Measurements from ENCODE around the gene RIC1.
"Not testable (repeated sequence)": the region's sequence is repeated elsewhere in the genome, so short reads cannot be mapped to it uniquely, and the experiment has no call there.

The RIC1 gene

GRCh38 chr9:5628530-5629311, at the start of gene RIC1:
Gene RIC1 (plus strand): TSS chr9:5629107. CDS start chr9:5629310, 203 bp downstream.
- H3K9ac ChIP-seq (ENCODE audit: low read length) = peak within 1 kb of the TSS; percentile 84
- H3K27me3 ChIP-seq (ENCODE audit: control insufficient read depth, insufficient read depth, low read length) = no peaks in the 10 kb centered on the region
- peaks cover 10% of the 10 kb centered on the region for H3K4me1 ChIP-seq (ENCODE audit: control insufficient read depth, insufficient read depth, low read length)
- H3K9me3 ChIP-seq (ENCODE audit: control insufficient read depth, low read length) = no peaks in the 10 kb centered on the region
- H3K4me3 ChIP-seq (ENCODE audit: low read length) = peak within 1 kb of the TSS; percentile 67
- H3K36me3 ChIP-seq (ENCODE audit: control insufficient read depth, insufficient read depth, low read length) = no peaks in the 10 kb centered on the region

GRCh38 chr9:5579881-5580280, 49.0 kb upstream of the RIC1 start:
- no peak overlapping the region for H3K9ac ChIP-seq (ENCODE audit: low read length)
- H3K36me3 ChIP-seq (ENCODE audit: control insufficient read depth, insufficient read depth, low read length) = no peaks in the 10 kb centered on the region
- no peaks in the 10 kb centered on the region for H3K27me3 ChIP-seq (ENCODE audit: control insufficient read depth, insufficient read depth, low read length)
- H3K9me3 ChIP-seq (ENCODE audit: control insufficient read depth, low read length) = no peaks in the 10 kb centered on the region
- no peaks in the 10 kb centered on the region for H3K4me1 ChIP-seq (ENCODE audit: control insufficient read depth, insufficient read depth, low read length)
- H3K4me3 ChIP-seq (ENCODE audit: low read length) = no peak overlapping the region

- Histone ChIP-seq H3K4me3 (ENCODE audit: low read length) (no peak overlapping the region), H3K27me3 (ENCODE audit: control insufficient read depth, insufficient read depth, low read length) (no peaks in the 10 kb centered on the region), H3K36me3 (ENCODE audit: control insufficient read depth, insufficient read depth, low read length) (no peaks in the 10 kb centered on the region), H3K4me1 (ENCODE audit: control insufficient read depth, insufficient read depth, low read length) (no peaks in the 10 kb centered on the region), H3K9ac (ENCODE audit: low read length) (no peak overlapping the region), H3K9me3 (ENCODE audit: control insufficient read depth, low read length) (no peaks in the 10 kb centered on the region)
Observed at GRCh38 chr9:5580650-5581049, 48.3 kb upstream of the RIC1 start.

DNA sequence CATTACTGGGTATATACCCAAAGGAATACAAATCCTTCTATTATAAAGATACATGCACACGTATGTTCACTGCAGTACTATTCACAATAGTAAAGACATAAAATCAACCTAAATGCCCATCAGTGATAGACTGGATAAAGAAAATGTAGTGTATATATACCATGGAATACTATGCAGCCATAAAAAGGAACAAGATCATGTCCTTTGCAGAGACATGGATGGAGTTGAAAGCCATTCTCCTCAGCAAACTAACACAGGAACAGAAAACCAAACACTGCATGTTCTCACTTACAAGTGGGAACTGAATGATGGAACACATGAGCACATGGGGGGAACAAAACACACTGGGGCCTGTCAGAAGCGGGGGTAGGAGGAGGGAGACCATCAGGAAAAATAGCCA, 47.2 kb upstream of the RIC1 start:
- not testable (repeated sequence) for H3K4me3 ChIP-seq (ENCODE audit: low read length); H3K36me3 ChIP-seq (ENCODE audit: control insufficient read depth, insufficient read depth, low read length); H3K9me3 ChIP-seq (ENCODE audit: control insufficient read depth, low read length); H3K27me3 ChIP-seq (ENCODE audit: control insufficient read depth, insufficient read depth, low read length); H3K4me1 ChIP-seq (ENCODE audit: control insufficient read depth, insufficient read depth, low read length); H3K9ac ChIP-seq (ENCODE audit: low read length)

GRCh38 chr9:5582835-5583195, 46.1 kb upstream of the RIC1 start:
- no peak overlapping the region for H3K4me3 ChIP-seq (ENCODE audit: low read length)
- no peaks in the 10 kb centered on the region for H3K9me3 ChIP-seq (ENCODE audit: control insufficient read depth, low read length)
- H3K9ac ChIP-seq (ENCODE audit: low read length) = no peak overlapping the region
- H3K4me1 ChIP-seq (ENCODE audit: control insufficient read depth, insufficient read depth, low read length) = no peaks in the 10 kb centered on the region
- H3K36me3 ChIP-seq (ENCODE audit: control insufficient read depth, insufficient read depth, low read length) = no peaks in the 10 kb centered on the region
- H3K27me3 ChIP-seq (ENCODE audit: control insufficient read depth, insufficient read depth, low read length) = no peaks in the 10 kb centered on the region

- no peak overlapping the region for H3K9ac ChIP-seq (ENCODE audit: low read length)
- H3K9me3 ChIP-seq (ENCODE audit: control insufficient read depth, low read length) = no peaks in the 10 kb centered on the region
Observed at GRCh38 chr9:5586391-5586802, 42.5 kb upstream of the RIC1 start.

GRCh38 chr9:5587024-5587423, 41.9 kb upstream of the RIC1 start:
- no peaks in the 10 kb centered on the region for H3K36me3 ChIP-seq (ENCODE audit: control insufficient read depth, insufficient read depth, low read length)
- no peaks in the 10 kb centered on the region for H3K4me1 ChIP-seq (ENCODE audit: control insufficient read depth, insufficient read depth, low read length)
- H3K9ac ChIP-seq (ENCODE audit: low read length) = no peak overlapping the region
- H3K9me3 ChIP-seq (ENCODE audit: control insufficient read depth, low read length) = no peaks in the 10 kb centered on the region
- no peaks in the 10 kb centered on the region for H3K27me3 ChIP-seq (ENCODE audit: control insufficient read depth, insufficient read depth, low read length)
- H3K4me3 ChIP-seq (ENCODE audit: low read length) = no peak overlapping the region

More at GRCh38 chr9:5586391-5586802, 42.5 kb upstream of the RIC1 start:
- H3K36me3 ChIP-seq (ENCODE audit: control insufficient read depth, insufficient read depth, low read length) = no peaks in the 10 kb centered on the region
- no peak overlapping the region for H3K4me3 ChIP-seq (ENCODE audit: low read length)
- H3K4me1 ChIP-seq (ENCODE audit: control insufficient read depth, insufficient read depth, low read length) = no peaks in the 10 kb centered on the region
- no peaks in the 10 kb centered on the region for H3K27me3 ChIP-seq (ENCODE audit: control insufficient read depth, insufficient read depth, low read length)

DNA sequence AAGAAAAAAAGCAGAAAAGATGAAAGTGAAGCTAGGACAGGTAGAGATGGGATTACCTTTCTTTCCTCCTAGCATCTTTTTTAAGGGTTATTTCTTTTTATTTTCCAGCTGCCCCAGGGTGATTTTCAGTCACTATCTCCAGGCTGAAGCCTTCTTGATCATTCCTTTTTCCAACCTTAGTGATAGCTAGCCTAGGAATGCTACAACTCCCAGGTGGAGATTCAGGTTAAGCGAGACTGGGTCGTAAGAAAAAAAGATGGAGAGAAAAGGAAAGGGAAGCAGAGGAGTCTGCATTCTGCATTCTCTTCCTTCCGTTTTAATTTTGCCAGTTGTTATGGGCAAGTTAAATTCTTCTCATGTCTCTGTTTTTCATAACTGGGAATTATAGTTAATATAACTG, 36.7 kb upstream of the RIC1 start:
- Histone ChIP-seq H3K36me3 (ENCODE audit: control insufficient read depth, insufficient read depth, low read length) (no peaks in the 10 kb centered on the region), H3K4me1 (ENCODE audit: control insufficient read depth, insufficient read depth, low read length) (no peaks in the 10 kb centered on the region), H3K27me3 (ENCODE audit: control insufficient read depth, insufficient read depth, low read length) (no peaks in the 10 kb centered on the region), H3K9me3 (ENCODE audit: control insufficient read depth, low read length) (no peaks in the 10 kb centered on the region), H3K9ac (ENCODE audit: low read length) (no peak overlapping the region), H3K4me3 (ENCODE audit: low read length) (no peak overlapping the region)

DNA sequence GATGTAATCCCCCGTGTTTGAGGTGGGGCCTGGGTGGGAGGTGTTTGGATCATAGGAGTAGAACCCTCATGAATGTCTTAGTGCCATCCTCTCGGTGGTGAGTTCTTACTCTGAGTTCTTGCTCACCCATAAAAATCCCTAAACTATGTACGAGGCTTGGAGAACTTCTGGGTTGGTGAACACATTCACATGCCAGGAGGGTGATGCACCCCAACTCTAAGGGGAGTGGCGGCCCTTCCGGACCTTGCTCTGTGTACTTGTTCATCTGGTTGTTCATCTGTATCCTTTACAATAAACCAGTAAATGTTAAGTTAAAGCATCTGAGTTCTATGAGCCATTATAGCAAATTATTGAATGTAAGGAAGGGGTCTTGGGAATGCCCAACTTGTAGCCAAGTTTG, 36.0 kb upstream of the RIC1 start:
- no peaks in the 10 kb centered on the region for H3K9me3 ChIP-seq (ENCODE audit: control insufficient read depth, low read length)
- no peak overlapping the region for H3K4me3 ChIP-seq (ENCODE audit: low read length)
- no peaks in the 10 kb centered on the region for H3K27me3 ChIP-seq (ENCODE audit: control insufficient read depth, insufficient read depth, low read length)
- no peaks in the 10 kb centered on the region for H3K36me3 ChIP-seq (ENCODE audit: control insufficient read depth, insufficient read depth, low read length)
- H3K4me1 ChIP-seq (ENCODE audit: control insufficient read depth, insufficient read depth, low read length) = no peaks in the 10 kb centered on the region
- no peak overlapping the region for H3K9ac ChIP-seq (ENCODE audit: low read length)

- H3K4me1 ChIP-seq (ENCODE audit: control insufficient read depth, insufficient read depth, low read length) = no peaks in the 10 kb centered on the region
- H3K36me3 ChIP-seq (ENCODE audit: control insufficient read depth, insufficient read depth, low read length) = no peaks in the 10 kb centered on the region
- H3K4me3 ChIP-seq (ENCODE audit: low read length) = no peak overlapping the region
- no peaks in the 10 kb centered on the region for H3K27me3 ChIP-seq (ENCODE audit: control insufficient read depth, insufficient read depth, low read length)
- no peaks in the 10 kb centered on the region for H3K9me3 ChIP-seq (ENCODE audit: control insufficient read depth, low read length)
- no peak overlapping the region for H3K9ac ChIP-seq (ENCODE audit: low read length)
Observed at GRCh38 chr9:5593904-5594303, 35.0 kb upstream of the RIC1 start.

- Histone ChIP-seq H3K4me3 (ENCODE audit: low read length) (no peak overlapping the region), H3K4me1 (ENCODE audit: control insufficient read depth, insufficient read depth, low read length) (no peaks in the 10 kb centered on the region), H3K9ac (ENCODE audit: low read length) (no peak overlapping the region), H3K36me3 (ENCODE audit: control insufficient read depth, insufficient read depth, low read length) (no peaks in the 10 kb centered on the region), H3K27me3 (ENCODE audit: control insufficient read depth, insufficient read depth, low read length) (no peaks in the 10 kb centered on the region), H3K9me3 (ENCODE audit: control insufficient read depth, low read length) (no peaks in the 10 kb centered on the region)
Observed at GRCh38 chr9:5596173-5596572, 32.7 kb upstream of the RIC1 start.

GRCh38 chr9:5608298-5609225, 20.3 kb upstream of the RIC1 start:
- H3K4me3 ChIP-seq (ENCODE audit: low read length) = peak overlapping the region; percentile 14
- no peaks in the 10 kb centered on the region for H3K9me3 ChIP-seq (ENCODE audit: control insufficient read depth, low read length)
- peak overlapping the region; percentile 26 for H3K9ac ChIP-seq (ENCODE audit: low read length)
- no peaks in the 10 kb centered on the region for H3K27me3 ChIP-seq (ENCODE audit: control insufficient read depth, insufficient read depth, low read length)
- no peaks in the 10 kb centered on the region for H3K4me1 ChIP-seq (ENCODE audit: control insufficient read depth, insufficient read depth, low read length)
- no peaks in the 10 kb centered on the region for H3K36me3 ChIP-seq (ENCODE audit: control insufficient read depth, insufficient read depth, low read length)
